T-helper 1 cell treated with Interleukin-12 subunit alpha and Interleukin-12 subunit beta and Interleukin-4 antibody, amounts not matched to agents 30 μg/mL and 1 μg/mL, for 36 hours (primary cell): ENCODE results near the gene DTYMK.

Experiments
- H3K27ac Mint-ChIP-seq: one replicate; pipeline ENCODE4 v1.8.0; 2021; ENCODE audit warnings: mild to moderate bottlenecking, mixed read lengths
- H3K27me3 Mint-ChIP-seq: one replicate; pipeline ENCODE4 v1.8.0; 2021; ENCODE audit warnings: low read depth, mixed read lengths
- H3K36me3 Mint-ChIP-seq: one replicate; pipeline ENCODE4 v1.8.0; 2021; ENCODE audit warnings: low read depth, mixed read lengths
- H3K4me1 Mint-ChIP-seq: one replicate; pipeline ENCODE4 v1.8.0; 2021; ENCODE audit warnings: low read depth, mixed read lengths
- H3K4me3 Mint-ChIP-seq: one replicate; pipeline ENCODE4 v1.8.0; 2021; ENCODE audit warnings: mild to moderate bottlenecking, moderate library complexity, mixed read lengths
- H3K9me3 Mint-ChIP-seq: one replicate; pipeline ENCODE4 v1.8.0; 2021; ENCODE audit warnings: mixed read lengths

Gene DTYMK

DNA sequence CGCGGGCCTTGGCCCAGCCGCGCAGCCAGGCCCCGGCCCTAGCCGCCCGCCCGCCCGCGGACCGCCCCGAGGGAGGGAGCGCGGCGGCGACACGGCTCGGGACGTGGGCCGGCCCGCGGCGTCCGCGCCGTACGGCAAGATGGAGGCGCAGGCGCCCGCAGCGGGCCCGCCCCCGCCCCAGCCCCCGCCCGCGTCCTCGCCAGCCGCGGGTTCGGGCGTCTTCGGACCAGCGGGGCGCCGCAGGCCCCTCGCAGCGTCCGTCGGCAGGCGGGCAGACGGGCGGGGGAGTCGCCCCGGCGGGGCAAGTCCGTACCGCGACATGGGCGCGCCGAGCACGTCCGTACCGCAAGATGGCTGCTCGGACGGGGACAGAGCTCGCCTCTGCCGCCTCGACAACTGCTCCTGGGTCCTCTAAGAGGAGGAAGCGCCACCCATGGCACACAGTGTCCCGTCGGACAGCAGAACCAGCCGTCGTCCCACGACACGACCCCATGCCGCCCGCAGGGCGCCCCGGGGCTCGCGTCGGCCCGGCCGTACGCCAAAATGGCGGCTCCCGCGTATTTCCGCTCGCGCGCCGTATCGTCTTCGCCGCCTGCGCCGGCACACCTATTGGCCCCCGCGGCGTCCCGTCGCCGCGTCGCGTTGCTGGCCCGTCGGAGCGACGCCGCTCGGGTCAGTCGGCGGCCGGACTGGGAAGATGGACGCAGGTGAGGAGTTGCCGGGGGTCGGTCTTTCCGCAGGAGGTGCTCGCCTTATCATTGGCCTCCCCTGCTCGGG, 49.4 kb downstream of the DTYMK start, which contains the start of the genes ATG4B and THAP4:
Gene ATG4B, plus strand, starts transcription at position 676 of the 777 bp plus-strand sequence. Its CDS starts 22 bp downstream, at position 698.
Gene THAP4, minus strand, starts transcription at position 141 of the 777 bp plus-strand sequence. CDS start 141 bp downstream, outside the sequence.
- Mint-ChIP-seq H3K4me1 (peaks cover 31% of the 10 kb centered on the region), H3K9me3 (peaks cover 3% of the 10 kb centered on the region), H3K27me3 (no peaks in the 10 kb centered on the region), H3K27ac (peak within 1 kb of the TSS; percentile 91), H3K4me3 (peak within 1 kb of the TSS; percentile 95), H3K36me3 (peaks cover 20% of the 10 kb centered on the region)

- H3K9me3 Mint-ChIP-seq = peaks cover 3% of the 10 kb centered on the region
- H3K4me1 Mint-ChIP-seq = peaks cover 29% of the 10 kb centered on the region
- H3K27ac Mint-ChIP-seq = peak overlapping the region; percentile 57
- H3K4me3 Mint-ChIP-seq = peak overlapping the region; percentile 76
- H3K27me3 Mint-ChIP-seq = no peaks in the 10 kb centered on the region
- peaks cover 20% of the 10 kb centered on the region for H3K36me3 Mint-ChIP-seq
Observed at GRCh38 chr2:241636182-241637017, 50.2 kb downstream of the DTYMK start.

- Mint-ChIP-seq H3K27me3 (no peaks in the 10 kb centered on the region), H3K4me3 (peak overlapping the region; percentile 76), H3K27ac (no peak overlapping the region), H3K4me1 (peaks cover 27% of the 10 kb centered on the region), H3K9me3 (peaks cover 3% of the 10 kb centered on the region), H3K36me3 (peaks cover 20% of the 10 kb centered on the region)
Observed at GRCh38 chr2:241635756-241636155, 50.9 kb downstream of the DTYMK start.

GRCh38 chr2:241633561-241633960, 53.1 kb downstream of the DTYMK start:
- Mint-ChIP-seq H3K27ac (no peak overlapping the region), H3K4me3 (no peak overlapping the region), H3K4me1 (peaks cover 13% of the 10 kb centered on the region), H3K36me3 (peaks cover 5% of the 10 kb centered on the region), H3K9me3 (no peaks in the 10 kb centered on the region), H3K27me3 (no peaks in the 10 kb centered on the region)

DNA sequence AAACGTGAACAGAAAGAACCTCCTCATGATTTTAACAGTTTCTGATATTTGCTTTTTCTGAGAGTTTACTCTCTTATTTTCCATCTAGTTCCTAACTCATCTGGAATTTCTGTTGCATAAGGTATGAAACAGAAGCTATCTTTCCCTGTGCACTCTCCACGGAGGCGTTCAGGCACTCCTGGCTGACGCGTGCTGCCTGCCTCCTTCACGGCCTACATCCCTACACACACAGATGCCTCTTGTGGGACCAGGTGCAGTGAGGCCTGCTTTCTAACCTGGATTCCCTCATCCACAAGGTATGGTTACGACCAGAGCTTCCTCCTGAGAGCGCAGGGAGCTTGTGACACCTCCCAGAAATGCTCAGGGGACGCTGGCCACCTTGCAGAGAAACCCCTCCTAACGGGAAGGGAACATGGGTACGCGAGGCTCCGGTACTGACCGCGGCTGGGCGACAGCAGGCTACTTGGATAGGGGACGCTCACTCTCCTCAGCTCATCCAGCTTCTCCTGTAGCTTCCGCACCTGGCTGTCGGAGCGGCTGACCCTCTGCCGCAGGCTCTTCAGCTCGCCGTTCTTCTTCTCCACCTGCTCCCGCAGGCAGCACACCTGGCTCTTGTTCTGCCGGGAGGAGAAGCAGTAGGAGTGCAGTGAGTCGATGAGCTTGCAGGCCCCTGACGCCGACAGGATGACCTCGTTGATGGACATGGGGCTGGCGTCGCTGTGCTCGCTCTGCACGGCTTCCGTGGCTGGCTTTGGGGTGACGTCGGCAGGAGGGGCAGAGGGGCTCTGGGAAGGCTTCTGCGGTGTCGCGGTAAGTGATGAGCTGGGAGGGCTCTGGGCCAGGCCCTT, 53.9 kb downstream of the DTYMK start:
- Mint-ChIP-seq H3K36me3 (peaks cover 5% of the 10 kb centered on the region), H3K4me3 (no peak overlapping the region)

DNA sequence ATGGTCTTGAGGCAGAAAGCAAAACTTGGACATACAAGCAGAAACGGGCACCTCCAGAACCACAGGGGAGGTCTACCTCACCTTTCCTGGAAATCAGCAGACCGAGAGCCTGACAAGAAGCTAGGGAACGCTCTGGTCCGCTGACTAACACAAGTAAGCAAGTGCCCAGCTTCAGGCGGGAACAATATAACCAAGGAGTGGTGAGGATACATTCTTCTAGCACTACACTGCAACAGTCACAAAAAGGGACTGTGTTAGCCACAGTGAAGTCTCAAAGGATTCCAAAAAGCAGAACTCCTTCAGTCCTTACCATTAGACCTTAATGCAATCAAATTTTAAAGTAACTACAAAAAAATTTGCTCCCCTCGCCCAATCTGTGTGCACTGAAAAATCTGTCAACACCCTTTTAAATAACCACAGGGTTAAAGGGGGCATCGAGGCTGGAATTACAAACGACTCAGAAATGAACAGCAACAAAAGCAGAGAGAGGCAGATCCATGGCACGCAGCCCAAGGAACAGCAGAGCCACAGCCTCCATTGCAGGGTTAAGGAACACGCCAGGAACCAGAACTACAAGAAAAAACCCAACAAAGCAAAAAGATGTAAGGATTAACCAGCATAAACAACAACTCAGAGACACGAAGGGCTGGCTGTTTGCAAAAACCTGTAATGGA, 56.7 kb downstream of the DTYMK start:
- Mint-ChIP-seq H3K36me3 (peaks cover 5% of the 10 kb centered on the region), H3K27me3 (no peaks in the 10 kb centered on the region), H3K4me3 (no peak overlapping the region), H3K4me1 (peaks cover 1% of the 10 kb centered on the region), H3K27ac (no peak overlapping the region), H3K9me3 (no peaks in the 10 kb centered on the region)

More for the DNA sequence above, 53.9 kb downstream of the DTYMK start:
- Mint-ChIP-seq H3K4me1 (peaks cover 7% of the 10 kb centered on the region), H3K9me3 (no peaks in the 10 kb centered on the region), H3K27me3 (no peaks in the 10 kb centered on the region), H3K27ac (no peak overlapping the region)

- H3K27ac Mint-ChIP-seq = no peak overlapping the region
- H3K4me3 Mint-ChIP-seq = no peak overlapping the region
- H3K27me3 Mint-ChIP-seq = no peaks in the 10 kb centered on the region
- H3K36me3 Mint-ChIP-seq = peaks cover 4% of the 10 kb centered on the region
- H3K4me1 Mint-ChIP-seq = peaks cover 1% of the 10 kb centered on the region
- no peaks in the 10 kb centered on the region for H3K9me3 Mint-ChIP-seq
Observed at GRCh38 chr2:241627675-241628074, 58.9 kb downstream of the DTYMK start.
